ENCODE measurements around the gene UFSP2.

Gene UFSP2

DNA sequence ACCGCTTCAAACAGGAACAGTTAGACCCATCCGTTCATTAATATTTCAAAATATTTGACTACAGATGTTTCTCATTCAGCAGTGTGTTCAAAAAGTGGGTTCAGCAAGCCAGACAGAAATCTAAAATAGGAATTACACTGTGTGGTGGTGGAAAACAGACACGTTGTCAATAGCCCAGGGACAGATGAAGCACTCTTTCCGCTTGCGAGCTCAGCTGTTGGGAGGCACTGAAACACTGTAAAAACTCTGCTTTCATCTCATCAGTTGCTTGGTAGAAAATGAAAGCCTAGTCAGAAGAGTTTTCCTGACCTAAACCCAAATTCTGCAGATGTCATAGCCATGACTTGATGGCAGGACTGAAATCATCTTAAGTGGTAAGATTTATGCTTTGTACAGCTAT, 68.6 kb downstream of the UFSP2 start:
- no peak for DNase-seq

- no peak for DNase-seq
These were observed 73.0 kb downstream of the UFSP2 start for GRCh38 chr4:185352741-185353140.

DNA sequence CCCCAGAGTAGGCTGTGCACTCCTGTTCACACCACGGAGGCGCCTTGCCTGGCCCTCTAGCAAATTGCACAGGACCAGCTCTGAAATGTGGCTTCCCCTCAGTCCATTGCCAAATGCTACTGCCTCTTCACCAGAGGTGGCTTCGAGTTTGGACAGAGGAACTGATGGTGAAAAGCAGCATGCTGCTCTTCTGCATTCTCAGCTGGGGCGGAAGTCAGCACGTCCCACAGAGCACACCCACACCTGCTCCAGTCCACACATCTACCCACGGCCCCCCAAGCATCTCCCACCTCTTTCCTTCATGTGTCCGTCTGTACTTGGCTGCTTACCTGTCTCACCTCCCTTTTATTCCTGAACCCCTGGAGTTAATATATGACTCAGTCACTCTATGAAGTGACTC, 73.6 kb downstream of the UFSP2 start:
- no peak for DNase-seq

DNA sequence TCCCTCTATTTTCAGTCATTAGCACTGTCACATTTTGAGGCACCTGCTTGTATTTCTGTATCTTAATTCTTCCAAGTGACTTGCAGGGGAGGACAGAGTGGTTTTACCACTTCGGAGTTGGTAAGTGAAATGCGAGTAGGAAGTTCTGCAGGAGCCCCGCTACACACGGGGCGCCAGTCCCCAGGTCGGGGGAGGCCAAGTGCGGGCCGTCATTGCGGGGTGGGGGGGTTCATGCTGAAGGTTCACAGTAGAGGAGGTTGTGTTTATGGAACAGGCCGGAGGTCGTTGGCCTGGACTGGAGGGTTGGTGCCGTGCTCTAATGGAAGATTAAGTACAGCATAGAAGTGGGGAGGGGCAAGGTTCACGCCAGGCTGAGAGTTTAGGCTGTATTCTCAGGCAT, 74.1 kb downstream of the UFSP2 start:
- DNase-seq: no peak

Data from hypothalamus (tissue), 51 donors.